ENCODE results near the gene VPS35.

VPS35 gene

DNA sequence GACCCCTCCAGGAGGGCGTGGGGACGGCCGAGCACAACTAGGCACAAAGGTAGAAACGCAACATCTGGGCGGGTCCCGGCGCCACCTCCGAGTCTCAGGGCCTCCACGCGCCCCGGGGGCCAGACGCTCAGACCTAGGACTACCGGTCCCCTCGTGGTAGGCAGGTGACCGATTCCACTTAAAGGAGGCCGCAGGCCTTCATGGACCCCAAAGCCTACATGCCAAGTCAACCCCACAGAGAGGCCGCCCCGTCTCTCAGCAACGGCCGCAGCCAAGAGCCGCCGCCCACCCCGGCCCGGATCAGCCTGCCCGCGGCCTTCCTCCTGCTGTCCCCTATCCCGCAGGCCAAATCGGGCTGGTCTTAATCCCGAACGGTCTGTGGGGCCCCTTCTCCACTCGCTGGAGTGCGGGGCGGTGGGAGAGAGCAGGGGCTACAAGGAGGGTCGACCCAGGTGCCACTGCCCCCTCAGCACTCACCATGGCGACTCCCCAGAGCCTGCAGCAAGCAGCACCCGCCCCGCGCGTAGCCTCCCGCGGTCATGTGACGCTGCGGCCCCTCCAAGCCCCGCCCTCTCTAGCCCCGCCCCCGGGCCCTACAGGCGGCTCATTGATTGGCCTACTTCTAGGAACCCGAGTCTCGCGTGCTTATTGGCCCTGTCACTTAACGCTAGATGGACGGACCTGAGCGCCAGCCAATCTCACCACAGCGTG is at the start of gene VPS35:
VPS35 (minus strand) TSS at position 525 of the 711 bp plus-strand sequence; CDS start at position 480, 45 bp downstream.
- TF ChIP-seq, protein P1, sequence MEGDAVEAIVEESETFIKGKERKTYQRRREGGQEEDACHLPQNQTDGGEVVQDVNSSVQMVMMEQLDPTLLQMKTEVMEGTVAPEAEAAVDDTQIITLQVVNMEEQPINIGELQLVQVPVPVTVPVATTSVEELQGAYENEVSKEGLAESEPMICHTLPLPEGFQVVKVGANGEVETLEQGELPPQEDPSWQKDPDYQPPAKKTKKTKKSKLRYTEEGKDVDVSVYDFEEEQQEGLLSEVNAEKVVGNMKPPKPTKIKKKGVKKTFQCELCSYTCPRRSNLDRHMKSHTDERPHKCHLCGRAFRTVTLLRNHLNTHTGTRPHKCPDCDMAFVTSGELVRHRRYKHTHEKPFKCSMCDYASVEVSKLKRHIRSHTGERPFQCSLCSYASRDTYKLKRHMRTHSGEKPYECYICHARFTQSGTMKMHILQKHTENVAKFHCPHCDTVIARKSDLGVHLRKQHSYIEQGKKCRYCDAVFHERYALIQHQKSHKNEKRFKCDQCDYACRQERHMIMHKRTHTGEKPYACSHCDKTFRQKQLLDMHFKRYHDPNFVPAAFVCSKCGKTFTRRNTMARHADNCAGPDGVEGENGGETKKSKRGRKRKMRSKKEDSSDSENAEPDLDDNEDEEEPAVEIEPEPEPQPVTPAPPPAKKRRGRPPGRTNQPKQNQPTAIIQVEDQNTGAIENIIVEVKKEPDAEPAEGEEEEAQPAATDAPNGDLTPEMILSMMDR (IDR thresholded peaks at IDR 0.05; ENCODE audit: borderline replicate concordance, control extremely low read depth, extremely low read depth, insufficient read depth, missing control alignments), result no peak
- in situ Hi-C loops (cut with MboI; ENCODE audit: low sequenced_read_pairs, unreplicated experiment), result no loop called here
- DNase-seq (ENCODE audit: low spot score), result peak; percentile 96

DNA sequence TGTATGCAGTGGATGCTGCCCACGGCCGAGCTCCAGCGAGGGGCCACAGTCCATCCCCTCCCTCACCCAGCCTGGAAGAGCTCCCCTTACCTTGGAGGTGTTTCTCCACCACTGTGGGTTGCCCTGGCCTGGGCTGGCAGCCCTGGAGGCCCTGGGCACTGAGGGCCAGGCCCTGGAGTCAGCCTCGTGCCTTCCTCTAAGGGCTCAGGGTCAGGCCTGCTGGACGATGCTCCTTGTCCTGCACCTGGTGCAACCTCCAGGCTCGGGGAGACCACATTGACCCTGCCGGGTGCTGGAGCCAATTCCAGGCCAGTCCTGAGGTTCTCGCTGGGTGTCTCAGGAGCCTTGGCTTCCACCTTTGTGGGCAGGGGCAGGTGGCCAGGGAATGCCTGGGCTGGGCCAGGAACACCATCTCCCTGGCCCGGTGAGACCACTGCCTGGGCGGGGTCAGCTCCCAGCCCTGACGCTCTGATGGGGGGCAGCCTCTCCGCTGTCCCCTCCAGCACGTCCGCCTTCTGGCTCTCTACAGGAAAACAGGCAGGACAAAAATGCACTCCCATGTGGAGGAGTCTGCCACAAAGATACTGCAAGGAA is 48.7 kb upstream of the VPS35 start:
- in situ Hi-C loops (cut with MboI; ENCODE audit: low sequenced_read_pairs, unreplicated experiment), result no loop called here
- TF ChIP-seq, protein P1 (IDR thresholded peaks at IDR 0.05; ENCODE audit: borderline replicate concordance, control extremely low read depth, extremely low read depth, insufficient read depth, missing control alignments), result no peak
- DNase-seq (ENCODE audit: low spot score), result no peak

DNA sequence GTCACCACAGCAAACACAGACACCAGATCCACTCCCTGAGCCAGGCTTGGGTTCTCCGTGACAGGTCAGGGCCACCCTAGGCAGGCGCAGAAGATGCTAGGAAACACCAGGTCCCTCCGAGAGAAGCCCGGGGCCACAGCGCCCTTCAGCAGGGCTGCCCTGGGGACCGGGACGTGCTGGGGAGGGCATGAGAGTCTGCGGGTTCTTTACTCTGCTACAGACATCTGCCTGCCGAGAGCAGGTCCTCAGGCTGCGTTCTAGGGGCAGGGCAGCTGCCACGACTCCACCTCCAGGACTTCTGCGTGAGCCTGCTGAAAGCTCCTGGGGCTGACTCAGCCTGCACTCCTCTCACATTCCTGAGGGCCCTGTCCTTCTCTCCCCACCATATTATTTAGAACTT is 47.7 kb upstream of the VPS35 start:
- DNase-seq (ENCODE audit: low spot score), result no peak
- TF ChIP-seq, protein P1 (IDR thresholded peaks at IDR 0.05; ENCODE audit: borderline replicate concordance, control extremely low read depth, extremely low read depth, insufficient read depth, missing control alignments), result no peak
- in situ Hi-C loops (cut with MboI; ENCODE audit: low sequenced_read_pairs, unreplicated experiment), result no loop called here

DNA sequence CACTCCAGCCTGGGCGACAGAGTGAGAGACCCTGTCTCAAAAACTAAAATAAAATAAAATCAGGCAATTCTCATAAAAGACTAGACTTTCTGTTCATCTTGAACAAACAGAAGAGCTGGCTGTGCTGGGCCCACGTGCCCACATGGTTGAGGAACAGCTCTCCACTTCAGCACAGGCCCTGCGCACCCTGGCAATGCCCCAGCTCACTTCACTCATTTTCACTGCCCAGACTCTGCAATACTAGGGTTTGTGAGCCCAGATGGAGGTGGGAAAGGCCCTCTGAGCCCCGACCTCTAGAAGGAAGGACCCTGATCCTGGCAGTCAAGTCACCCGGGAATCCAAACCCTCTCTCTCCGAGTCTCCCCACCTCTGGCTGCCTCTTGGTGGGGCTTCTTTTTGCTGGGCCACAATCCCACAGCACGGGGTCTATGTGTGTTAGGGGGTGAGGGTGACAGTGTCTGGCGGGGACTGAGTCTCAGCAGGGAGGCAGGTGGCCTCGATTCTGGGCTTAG is 44.4 kb upstream of the VPS35 start:
- in situ Hi-C loops (cut with MboI; ENCODE audit: low sequenced_read_pairs, unreplicated experiment), result no loop called here
- DNase-seq (ENCODE audit: low spot score), result no peak
- TF ChIP-seq, protein P1 (IDR thresholded peaks at IDR 0.05; ENCODE audit: borderline replicate concordance, control extremely low read depth, extremely low read depth, insufficient read depth, missing control alignments), result no peak

DNA sequence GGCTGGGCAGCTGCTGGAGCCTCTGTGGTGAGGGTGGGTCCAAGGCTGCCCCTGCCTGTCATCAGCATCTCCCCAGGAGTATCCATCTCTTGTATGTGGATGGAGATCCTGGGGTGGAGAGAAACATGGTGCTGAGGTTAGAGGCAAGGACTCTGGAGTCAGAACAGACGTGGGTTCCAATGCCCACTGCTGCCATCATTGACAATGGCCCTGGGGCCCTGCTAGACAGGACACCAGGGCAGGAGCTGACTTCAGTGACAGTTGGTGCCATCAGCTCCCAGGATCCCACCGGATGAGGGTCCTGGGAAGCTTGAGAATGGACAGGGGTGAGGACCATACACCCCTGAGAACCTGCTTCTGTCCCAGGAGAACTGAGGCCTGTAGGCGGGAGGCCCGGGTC is 43.6 kb upstream of the VPS35 start:
- TF ChIP-seq, protein P1 (IDR thresholded peaks at IDR 0.05; ENCODE audit: borderline replicate concordance, control extremely low read depth, extremely low read depth, insufficient read depth, missing control alignments), result no peak
- no peak for DNase-seq (ENCODE audit: low spot score)
- in situ Hi-C loops (cut with MboI; ENCODE audit: low sequenced_read_pairs, unreplicated experiment), result no loop called here

DNA sequence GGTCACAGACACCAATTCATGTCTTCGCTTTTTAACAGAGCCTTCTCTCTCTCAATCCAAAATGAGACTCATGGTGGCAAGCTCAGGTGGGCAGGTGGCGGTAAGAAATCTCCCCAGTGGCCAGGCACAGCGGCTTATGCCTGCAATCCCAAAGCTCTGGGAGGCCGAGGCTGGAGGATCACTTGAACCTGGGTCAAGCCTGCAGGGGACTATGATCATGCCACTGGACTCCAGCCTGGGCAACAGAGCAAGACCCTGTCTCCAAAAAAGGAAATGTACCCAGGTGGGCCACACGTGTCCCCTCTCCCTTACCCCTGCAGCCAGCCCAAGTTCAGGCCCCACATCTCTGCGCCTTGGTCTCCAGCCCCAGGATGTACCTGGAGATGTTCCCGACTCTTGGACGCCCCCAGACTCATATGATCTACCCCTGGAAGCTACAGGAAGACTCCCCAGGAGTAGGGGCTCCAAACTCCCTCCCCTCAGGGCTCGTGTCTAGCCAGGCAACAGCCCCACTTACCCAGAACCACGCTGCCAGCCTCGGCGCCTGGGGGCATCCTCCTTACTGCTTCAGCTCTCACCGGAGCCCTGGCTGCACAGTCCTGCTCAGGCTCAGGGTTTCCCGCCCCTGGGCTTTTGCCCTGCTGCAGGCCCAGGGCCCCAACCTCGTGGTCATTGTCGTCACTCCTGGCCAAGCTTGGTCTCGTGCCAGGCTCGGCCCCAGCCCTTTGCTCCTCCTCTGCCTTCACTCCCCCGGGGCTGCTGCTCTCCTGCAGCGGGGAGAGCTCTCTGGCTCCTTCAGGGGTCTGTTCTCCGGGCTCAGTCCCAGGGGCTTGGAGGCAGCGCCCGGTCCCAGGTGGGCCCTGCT is 42.9 kb upstream of the VPS35 start:
- no peak for DNase-seq (ENCODE audit: low spot score)

More for the DNA sequence above, 42.9 kb upstream of the VPS35 start:
- in situ Hi-C loops (cut with MboI; ENCODE audit: low sequenced_read_pairs, unreplicated experiment), result no loop called here
- TF ChIP-seq, protein P1 (IDR thresholded peaks at IDR 0.05; ENCODE audit: borderline replicate concordance, control extremely low read depth, extremely low read depth, insufficient read depth, missing control alignments), result no peak
